Stimulated activated naive B cell treated with anti-CD40 and anti-IgM and Interleukin-4, amounts not matched to agents 10 μg/mL and 1 μg/mL and 100 μg/mL, for 72 hours (primary cell): ENCODE data around the gene OR1J1.
A peak's percentile ranks its signal among the peaks of the same experiment; 100 is the strongest.

ENCODE experiments used
- ATAC-seq, 2 donors: fragments of 150-1000 bp; cut with Tn5 transposase; replicated peaks; 2 replicates each; pipeline ENCODE4 v1.10.0; 2021; ENCODE audit warnings: moderate library complexity in 1 of 2
- DNase-seq: peaks from one replicate; pipeline ENCODE4 v3.0.0; 2021
- H3K27ac Mint-ChIP-seq: one replicate; pipeline ENCODE4 v1.8.0; 2022; ENCODE audit warnings: mild to moderate bottlenecking, mixed read lengths
- H3K27me3 Mint-ChIP-seq, 2 donors: one replicate each; pipeline ENCODE4 v1.8.0; 2022; ENCODE audit warnings: mixed read lengths in 2 of 2
- H3K36me3 Mint-ChIP-seq, 2 donors: one replicate each; pipeline ENCODE4 v1.8.0; 2022; ENCODE audit warnings: mixed read lengths in 2 of 2, mild to moderate bottlenecking in 1 of 2
- H3K4me1 Mint-ChIP-seq, 2 donors: one replicate each; pipeline ENCODE4 v1.8.0; 2022; ENCODE audit warnings: mixed read lengths in 2 of 2, mild to moderate bottlenecking in 1 of 2
- H3K4me3 Mint-ChIP-seq, 2 donors: one replicate each; pipeline ENCODE4 v1.8.0; 2022; ENCODE audit warnings: mild to moderate bottlenecking in 2 of 2, mixed read lengths in 2 of 2, moderate library complexity in 1 of 2
- H3K9me3 Mint-ChIP-seq, 2 donors: one replicate each; pipeline ENCODE4 v1.8.0; 2022; ENCODE audit warnings: mixed read lengths in 2 of 2, mild to moderate bottlenecking in 1 of 2

The OR1J1 gene

GRCh38 chr9:122477826-122478225 lies at the start of gene OR1J1:
OR1J1 (minus strand) TSS chr9:122477926; CDS start chr9:122477926, 0 bp downstream.
- no peak within 1 kb of the TSS for H3K27ac Mint-ChIP-seq
- H3K36me3 Mint-ChIP-seq, result no peaks in the 10 kb centered on the region
- H3K4me3 Mint-ChIP-seq, result no peak within 1 kb of the TSS
- ATAC-seq, result no peak
- H3K9me3 Mint-ChIP-seq, result no peaks in the 10 kb centered on the region
- H3K4me1 Mint-ChIP-seq, result no peaks in the 10 kb centered on the region
- peaks cover 29 to 39% of the 10 kb centered on the region in 2 donors for H3K27me3 Mint-ChIP-seq
- no peak for DNase-seq

- H3K27ac Mint-ChIP-seq, result no peak within 1 kb of the TSS
- peaks cover 20 to 27% of the 10 kb centered on the region in 2 donors for H3K27me3 Mint-ChIP-seq
- no peaks in the 10 kb centered on the region for H3K9me3 Mint-ChIP-seq
- no peaks in the 10 kb centered on the region for H3K4me1 Mint-ChIP-seq
- no peak within 1 kb of the TSS for H3K4me3 Mint-ChIP-seq
- H3K36me3 Mint-ChIP-seq, result no peaks in the 10 kb centered on the region
- ATAC-seq (no peak), DNase-seq (no peak)
Observed at GRCh38 chr9:122527193-122527592, 49.5 kb upstream of the OR1J1 start, which contains the start of gene OR1N1. OR1N1 (minus strand) TSS chr9:122527293; CDS start chr9:122527293, 0 bp downstream.

GRCh38 chr9:122526602-122527001 lies 48.9 kb upstream of the OR1J1 start:
- no peaks in the 10 kb centered on the region for H3K36me3 Mint-ChIP-seq
- H3K4me3 Mint-ChIP-seq, result no peak overlapping the region
- no peaks in the 10 kb centered on the region for H3K4me1 Mint-ChIP-seq
- H3K27ac Mint-ChIP-seq, result no peak overlapping the region
- DNase-seq (no peak), ATAC-seq (no peak)
- no peaks in the 10 kb centered on the region for H3K9me3 Mint-ChIP-seq
- peaks cover 20 to 27% of the 10 kb centered on the region in 2 donors for H3K27me3 Mint-ChIP-seq

- Mint-ChIP-seq H3K27ac (no peak overlapping the region), H3K4me3 (no peak overlapping the region), H3K4me1 (no peaks in the 10 kb centered on the region), H3K36me3 (no peaks in the 10 kb centered on the region), H3K9me3 (no peaks in the 10 kb centered on the region), H3K27me3 (peaks cover 14% of the 10 kb centered on the region in 2 donors)
- ATAC-seq (no peak), DNase-seq (no peak)
Observed at GRCh38 chr9:122519376-122519775, 41.6 kb upstream of the OR1J1 start.

- H3K4me3 Mint-ChIP-seq, result no peak within 1 kb of the TSS
- H3K27me3 Mint-ChIP-seq, result peaks cover 14 to 16% of the 10 kb centered on the region in 2 donors
- DNase-seq (no peak), ATAC-seq (no peak)
- no peaks in the 10 kb centered on the region for H3K36me3 Mint-ChIP-seq
- H3K4me1 Mint-ChIP-seq, result no peaks in the 10 kb centered on the region
- H3K27ac Mint-ChIP-seq, result no peak within 1 kb of the TSS
- H3K9me3 Mint-ChIP-seq, result no peaks in the 10 kb centered on the region
Observed at GRCh38 chr9:122518841-122519240, 41.1 kb upstream of the OR1J1 start, which contains the start of gene OR1J4. OR1J4 (plus strand) TSS chr9:122519141; CDS start chr9:122519141, 0 bp downstream.

GRCh38 chr9:122518226-122518625 lies 40.5 kb upstream of the OR1J1 start:
- Mint-ChIP-seq H3K27me3 (peaks cover 10 to 15% of the 10 kb centered on the region in 2 donors), H3K27ac (no peak overlapping the region), H3K9me3 (no peaks in the 10 kb centered on the region), H3K4me3 (no peak overlapping the region), H3K36me3 (no peaks in the 10 kb centered on the region), H3K4me1 (no peaks in the 10 kb centered on the region)
- DNase-seq (no peak), ATAC-seq (no peak)

GRCh38 chr9:122510502-122510901 lies 32.8 kb upstream of the OR1J1 start, which contains the start of gene OR1J2:
OR1J2 (plus strand) TSS chr9:122510802; CDS start chr9:122510802, 0 bp downstream.
- no peak for DNase-seq

GRCh38 chr9:122506964-122507363 lies 29.2 kb upstream of the OR1J1 start:
- H3K27ac Mint-ChIP-seq, result no peak overlapping the region
- no peak overlapping the region for H3K4me3 Mint-ChIP-seq
- no peaks in the 10 kb centered on the region for H3K36me3 Mint-ChIP-seq
- H3K27me3 Mint-ChIP-seq, result peaks cover 33 to 35% of the 10 kb centered on the region in 2 donors
- no peak for ATAC-seq
- no peaks in the 10 kb centered on the region for H3K9me3 Mint-ChIP-seq
- H3K4me1 Mint-ChIP-seq, result no peaks in the 10 kb centered on the region
- no peak for DNase-seq

More at GRCh38 chr9:122510502-122510901, 32.8 kb upstream of the OR1J1 start, which contains the start of gene OR1J2:
- Mint-ChIP-seq H3K4me3 (no peak within 1 kb of the TSS), H3K27me3 (peaks cover 28 to 35% of the 10 kb centered on the region in 2 donors), H3K9me3 (no peaks in the 10 kb centered on the region), H3K4me1 (no peaks in the 10 kb centered on the region), H3K27ac (no peak within 1 kb of the TSS), H3K36me3 (no peaks in the 10 kb centered on the region)
- no peak for ATAC-seq

GRCh38 chr9:122498883-122499288 lies 21.2 kb upstream of the OR1J1 start:
- Mint-ChIP-seq H3K36me3 (peaks cover 0 to 2% of the 10 kb centered on the region in 2 donors), H3K27me3 (peaks cover 50 to 58% of the 10 kb centered on the region in 2 donors), H3K27ac (no peak overlapping the region), H3K4me1 (no peaks in the 10 kb centered on the region), H3K4me3 (no peak overlapping the region), H3K9me3 (peaks cover 7% of the 10 kb centered on the region in 2 donors)
- DNase-seq (peak; percentile 9), ATAC-seq (peak; percentile 45 to 58)

- ATAC-seq (no peak), DNase-seq (no peak)
- no peaks in the 10 kb centered on the region for H3K9me3 Mint-ChIP-seq
- H3K27ac Mint-ChIP-seq, result no peak overlapping the region
- H3K4me3 Mint-ChIP-seq, result no peak overlapping the region
- peaks cover 29 to 39% of the 10 kb centered on the region in 2 donors for H3K27me3 Mint-ChIP-seq
- H3K4me1 Mint-ChIP-seq, result no peaks in the 10 kb centered on the region
- H3K36me3 Mint-ChIP-seq, result no peaks in the 10 kb centered on the region
Observed at GRCh38 chr9:122479062-122479461, 1.3 kb upstream of the OR1J1 start.

GRCh38 chr9:122477346-122477745 lies 380 bp downstream of the OR1J1 start:
- H3K9me3 Mint-ChIP-seq, result no peaks in the 10 kb centered on the region
- H3K4me3 Mint-ChIP-seq, result no peak overlapping the region
- no peak for ATAC-seq
- DNase-seq, result no peak
- no peaks in the 10 kb centered on the region for H3K4me1 Mint-ChIP-seq
- no peaks in the 10 kb centered on the region for H3K36me3 Mint-ChIP-seq
- H3K27me3 Mint-ChIP-seq, result peaks cover 29 to 39% of the 10 kb centered on the region in 2 donors
- H3K27ac Mint-ChIP-seq, result no peak overlapping the region

GRCh38 chr9:122475717-122476116 lies 2.0 kb downstream of the OR1J1 start:
- no peaks in the 10 kb centered on the region for H3K9me3 Mint-ChIP-seq
- H3K36me3 Mint-ChIP-seq, result no peaks in the 10 kb centered on the region
- H3K4me3 Mint-ChIP-seq, result no peak overlapping the region
- H3K27me3 Mint-ChIP-seq, result peaks cover 26 to 30% of the 10 kb centered on the region in 2 donors
- H3K27ac Mint-ChIP-seq, result no peak overlapping the region
- ATAC-seq, result no peak
- no peak for DNase-seq
- H3K4me1 Mint-ChIP-seq, result no peaks in the 10 kb centered on the region

- DNase-seq (no peak), ATAC-seq (no peak)
- Mint-ChIP-seq H3K9me3 (peaks cover 0 to 1% of the 10 kb centered on the region in 2 donors), H3K36me3 (peaks cover 0 to 2% of the 10 kb centered on the region in 2 donors), H3K4me3 (no peak overlapping the region), H3K4me1 (no peaks in the 10 kb centered on the region), H3K27ac (no peak overlapping the region), H3K27me3 (peaks cover 30 to 33% of the 10 kb centered on the region in 2 donors)
Observed at GRCh38 chr9:122474561-122474960, 3.2 kb downstream of the OR1J1 start.

- peaks cover 0 to 1% of the 10 kb centered on the region in 2 donors for H3K9me3 Mint-ChIP-seq
Observed at GRCh38 chr9:122468735-122469134, 9.0 kb downstream of the OR1J1 start.

GRCh38 chr9:122466456-122466855 lies 11.3 kb downstream of the OR1J1 start:
- Mint-ChIP-seq H3K27me3 (peaks cover 38 to 39% of the 10 kb centered on the region in 2 donors), H3K27ac (no peak overlapping the region), H3K4me1 (peaks cover 3 to 6% of the 10 kb centered on the region in 2 donors), H3K4me3 (no peak overlapping the region), H3K36me3 (peaks cover 0 to 4% of the 10 kb centered on the region in 2 donors), H3K9me3 (peaks cover under 1 to 1% of the 10 kb centered on the region in 2 donors)
- no peak for ATAC-seq
- DNase-seq, result no peak

More at GRCh38 chr9:122468735-122469134, 9.0 kb downstream of the OR1J1 start:
- peaks cover 0 to 3% of the 10 kb centered on the region in 2 donors for H3K36me3 Mint-ChIP-seq
- no peak for DNase-seq
- no peak for ATAC-seq
- H3K27ac Mint-ChIP-seq, result no peak overlapping the region
- H3K27me3 Mint-ChIP-seq, result peaks cover 15 to 22% of the 10 kb centered on the region in 2 donors
- H3K4me1 Mint-ChIP-seq, result peaks cover 2 to 6% of the 10 kb centered on the region in 2 donors
- no peak overlapping the region for H3K4me3 Mint-ChIP-seq
